OCI-LY7 (cell line): ENCODE data around the gene CRYBG2. TPM values are rescaled to one million over a fixed set of nuclear protein-coding genes. Genes with fewer than 3 reads are reported as not detected.
A peak's percentile ranks its signal among the peaks of the same experiment; 100 is the strongest.

Experiments used
- BruUV-seq: library from RNA; stranded (reverse); fragments of 400-500 nt; replicated peaks from 2 replicates; lab custom pipeline; 2021; lab: Mats Ljungman, UMichigan
- CTCF ChIA-PET: fragments of 300-600 bp; sonication (Branson Sonifier 250); formaldehyde crosslinking; loops from one replicate; lab custom pipeline; 2022; ENCODE audit warnings: antibody characterized with exemption; ENCODE audit not compliant: unreplicated experiment; lab: Charles Lee
- POLR2A ChIA-PET: fragments of 300-600 bp; sonication (Branson Sonifier 250); formaldehyde crosslinking; loops from one replicate; lab custom pipeline; 2022; ENCODE audit warnings: antibody characterized with exemption; lab: Charles Lee
- DNase-seq: peaks from one replicate; pipeline ENCODE4 v3.0.0-alpha.2; 2015; ENCODE audit warnings: low spot score
- H2AFZ ChIP-seq: fragments of 200-600 bp; sonication (generic), shearing (Covaris generic); 2 replicates; pipeline ENCODE4 v1.6.1; 2014; ENCODE audit warnings: mild to moderate bottlenecking, antibody characterized with exemption, low read length, moderate library complexity
- H3K27ac ChIP-seq: fragments of 200-600 bp; sonication (generic); 2 replicates; pipeline ENCODE4 v1.5.1; 2014; ENCODE audit warnings: mixed run types, low read depth, mild to moderate bottlenecking, moderate library complexity, low read length, inconsistent platforms; ENCODE audit not compliant: poor library complexity, severe bottlenecking
- H3K36me3 ChIP-seq: fragments of 200-600 bp; sonication (generic); 2 replicates; pipeline ENCODE4 v1.6.1; 2014; ENCODE audit warnings: mild to moderate bottlenecking, antibody characterized with exemption, low read length, moderate library complexity, mixed read lengths; ENCODE audit not compliant: insufficient read depth
- H3K4me1 ChIP-seq: fragments of 200-600 bp; sonication (generic); 2 replicates; pipeline ENCODE4 v1.5.1; 2014; ENCODE audit warnings: mild to moderate bottlenecking, low read length; ENCODE audit not compliant: insufficient read depth, poor library complexity, severe bottlenecking
- H3K4me2 ChIP-seq: fragments of 200-600 bp; sonication (generic); 2 replicates; pipeline ENCODE4 v1.6.1; 2014; ENCODE audit warnings: mild to moderate bottlenecking, low read length
- H3K4me3 ChIP-seq: fragments of 200-600 bp; sonication (generic); 2 replicates; pipeline ENCODE4 v1.5.1; 2014; ENCODE audit warnings: mild to moderate bottlenecking, low read depth, low read length; ENCODE audit not compliant: poor library complexity, severe bottlenecking
- H3K79me2 ChIP-seq: fragments of 200-600 bp; sonication (generic); 2 replicates; pipeline ENCODE4 v1.6.1; 2016; ENCODE audit warnings: low read depth, mild to moderate bottlenecking, low read length, moderate library complexity, mixed read lengths; ENCODE audit not compliant: insufficient read depth
- H3K9me2 ChIP-seq: fragments of 200-600 bp; sonication (generic); 2 replicates; pipeline ENCODE4 v1.6.1; 2016; ENCODE audit warnings: mild to moderate bottlenecking, low read length, mixed read lengths; ENCODE audit not compliant: insufficient read depth
- H3K9me3 ChIP-seq: fragments of 200-600 bp; sonication (generic); 2 replicates; pipeline ENCODE4 v1.6.1; 2014; ENCODE audit warnings: mild to moderate bottlenecking, mixed run types, low read length, mixed read lengths
- H4K20me1 ChIP-seq: fragments of 200-600 bp; sonication (generic); 2 replicates; pipeline ENCODE4 v1.6.1; 2014; ENCODE audit warnings: mild to moderate bottlenecking, antibody characterized with exemption, low read length, moderate library complexity, mixed read lengths; ENCODE audit not compliant: insufficient read depth
- EZH2phosphoT487 ChIP-seq: fragments of 200-600 bp; sonication (generic); IDR thresholded peaks from 2 replicates; pipeline ENCODE4 v1.6.1; 2018; ENCODE audit warnings: low read depth, borderline replicate concordance, mild to moderate bottlenecking, mixed run types, antibody characterized with exemption, low read length, moderate library complexity, mixed read lengths
- intact Hi-C: fragments of 100-400 bp; cut with micrococcal nuclease; formaldehyde crosslinking; loops from one replicate; pipeline ENCODE4 v1.10.0; 2022; ENCODE audit not compliant: unreplicated experiment
- total RNA-seq, 2 experiments: library from RNA; depleted of rRNA in 1 of 2; stranded (reverse); fragments of >200 nt in 1 of 2; shearing (Covaris generic) in 1 of 2; gene quantifications; 2 replicates each; pipeline ENCODE4 v1.2.3, GENCODE V29; 2014 to 2022
- TF ChIP-seq, protein P1 (sequence below): fragments of 200-600 bp; sonication (generic); conservative IDR thresholded peaks from 2 replicates; pipeline ENCODE4 v1.5.1; 2014; ENCODE audit warnings: mild to moderate bottlenecking, antibody characterized with exemption, low read length, moderate library complexity, mixed read lengths

Gene CRYBG2
- total RNA-seq, 2 experiments from 2014 or later, result 1.3 to 5.5 TPM

DNA sequence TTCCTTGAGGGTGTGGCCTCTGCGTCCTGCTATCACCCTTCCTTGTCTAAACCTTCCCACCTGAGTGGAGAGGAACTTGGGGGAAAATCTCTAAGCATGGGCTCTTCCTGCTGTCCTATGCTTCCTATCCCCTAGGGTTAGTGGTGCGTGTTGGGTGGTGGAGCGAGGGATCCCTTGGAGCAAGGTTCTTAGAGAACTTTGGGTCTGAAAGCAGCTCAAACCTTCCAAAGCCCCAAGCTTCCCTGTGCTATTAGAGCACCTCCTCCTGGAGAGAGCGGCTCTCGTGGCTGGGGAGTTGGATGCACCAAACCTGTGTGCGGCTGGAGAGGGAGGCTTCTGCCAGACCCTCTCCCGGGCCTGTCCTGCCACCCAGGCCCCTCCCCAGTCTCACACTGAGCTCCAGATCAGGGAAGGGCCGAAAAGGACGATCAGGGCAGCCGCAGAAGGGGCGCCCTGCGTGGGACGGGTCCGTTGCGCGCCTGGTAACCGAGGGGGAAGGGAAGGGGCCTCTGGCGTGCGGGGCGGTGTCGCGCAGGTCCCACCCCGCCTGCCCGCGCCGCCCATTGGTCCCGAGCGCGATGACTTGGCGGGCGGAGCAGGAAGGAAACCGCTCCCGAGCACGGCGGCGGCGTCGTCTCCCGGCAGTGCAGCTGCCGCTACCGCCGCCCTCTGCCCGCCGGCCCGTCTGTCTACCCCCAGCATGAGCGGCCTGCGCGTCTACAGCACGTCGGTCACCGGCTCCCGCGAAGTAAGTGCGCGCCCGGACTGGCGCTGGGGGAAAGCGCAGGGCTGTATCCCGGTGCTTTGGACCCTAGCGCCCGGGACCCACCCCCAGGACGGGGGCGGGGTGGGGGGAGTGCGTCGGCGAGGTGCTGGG, 74.2 kb downstream of the CRYBG2 start, which contains the start of gene SH3BGRL3:
SH3BGRL3 (plus strand) TSS at position 631 of the 877 bp plus-strand sequence; CDS start at position 701, 70 bp downstream.
- Histone ChIP-seq H4K20me1 (no peaks in the 10 kb centered on the region), H3K79me2 (no peaks in the 10 kb centered on the region), H3K4me1 (peaks cover 37% of the 10 kb centered on the region), H3K36me3 (peaks cover 67% of the 10 kb centered on the region), H2AFZ (no peak within 1 kb of the TSS; the same call in 1 of the 2 replicates), H3K4me2 (peak within 1 kb of the TSS; percentile 94), H3K27ac (peak within 1 kb of the TSS; percentile 63), H3K9me3 (no peaks in the 10 kb centered on the region), H3K9me2 (no peaks in the 10 kb centered on the region), H3K4me3 (peak within 1 kb of the TSS; percentile 69)
- ChIA-PET CTCF (interaction anchor here (1.0 kb wide), 1 partner anchor 9 kb away, joined by 5 read pairs; no protein-coding TSS in a partner anchor), POLR2A (interaction anchor here (0.7 to 1.8 kb wide), 3 partner anchors 9 to 98 kb away, joined by 3 to 4 read pairs (median 4); no protein-coding TSS in a partner anchor)
- TF ChIP-seq, protein P1, sequence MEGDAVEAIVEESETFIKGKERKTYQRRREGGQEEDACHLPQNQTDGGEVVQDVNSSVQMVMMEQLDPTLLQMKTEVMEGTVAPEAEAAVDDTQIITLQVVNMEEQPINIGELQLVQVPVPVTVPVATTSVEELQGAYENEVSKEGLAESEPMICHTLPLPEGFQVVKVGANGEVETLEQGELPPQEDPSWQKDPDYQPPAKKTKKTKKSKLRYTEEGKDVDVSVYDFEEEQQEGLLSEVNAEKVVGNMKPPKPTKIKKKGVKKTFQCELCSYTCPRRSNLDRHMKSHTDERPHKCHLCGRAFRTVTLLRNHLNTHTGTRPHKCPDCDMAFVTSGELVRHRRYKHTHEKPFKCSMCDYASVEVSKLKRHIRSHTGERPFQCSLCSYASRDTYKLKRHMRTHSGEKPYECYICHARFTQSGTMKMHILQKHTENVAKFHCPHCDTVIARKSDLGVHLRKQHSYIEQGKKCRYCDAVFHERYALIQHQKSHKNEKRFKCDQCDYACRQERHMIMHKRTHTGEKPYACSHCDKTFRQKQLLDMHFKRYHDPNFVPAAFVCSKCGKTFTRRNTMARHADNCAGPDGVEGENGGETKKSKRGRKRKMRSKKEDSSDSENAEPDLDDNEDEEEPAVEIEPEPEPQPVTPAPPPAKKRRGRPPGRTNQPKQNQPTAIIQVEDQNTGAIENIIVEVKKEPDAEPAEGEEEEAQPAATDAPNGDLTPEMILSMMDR, result peak; percentile 72
- no peak for TF ChIP-seq EZH2phosphoT487
- no TSS peak for BruUV-seq
- intact Hi-C loops, result no loop called here
- DNase-seq, result peak; percentile 87

DNA sequence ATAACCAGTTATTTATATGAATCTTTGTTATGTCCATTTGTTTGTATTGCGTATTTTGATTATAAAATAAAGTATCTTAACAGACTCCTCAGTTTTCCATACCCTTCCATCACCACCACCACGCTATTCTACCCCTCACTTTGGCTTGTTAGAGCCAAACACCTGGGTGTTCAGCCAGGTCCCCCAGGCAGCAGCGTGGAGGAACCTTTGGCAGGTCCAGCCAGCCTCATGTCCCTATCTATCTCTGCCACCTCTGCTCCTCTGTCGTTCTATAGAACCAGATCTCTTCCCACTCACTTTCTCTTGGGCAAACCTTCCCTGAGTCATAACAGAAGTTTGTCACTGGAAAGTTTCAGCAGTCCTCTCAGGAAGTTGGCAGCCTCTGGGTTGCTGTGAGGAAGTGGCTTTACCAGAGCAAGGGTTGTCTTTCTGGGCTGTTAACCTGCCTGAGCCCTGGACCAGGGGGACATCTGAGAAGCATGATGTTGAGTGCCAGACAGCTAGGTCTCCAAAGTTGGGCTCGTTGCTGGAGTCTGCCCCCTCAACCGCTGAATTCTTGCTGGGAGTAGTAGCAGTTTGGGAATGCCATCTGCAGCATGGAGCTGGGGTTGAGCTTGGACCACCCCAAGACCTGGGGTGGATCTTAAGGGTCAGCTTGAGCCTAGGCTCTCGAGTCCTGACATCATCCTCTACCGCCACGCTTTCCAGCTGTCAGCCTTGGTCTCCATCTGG, 75.0 kb downstream of the CRYBG2 start:
- Histone ChIP-seq H3K36me3 (peaks cover 75% of the 10 kb centered on the region), H3K9me3 (no peaks in the 10 kb centered on the region), H3K4me2 (peak overlapping the region; percentile 94), H3K4me1 (peaks cover 30% of the 10 kb centered on the region), H3K9me2 (no peaks in the 10 kb centered on the region), H3K27ac (peak overlapping the region; percentile 63), H3K79me2 (no peaks in the 10 kb centered on the region), H2AFZ (no peak overlapping the region; the same call in 1 of the 2 replicates), H3K4me3 (peak overlapping the region; percentile 69), H4K20me1 (no peaks in the 10 kb centered on the region)
- ChIA-PET CTCF (interaction anchor here (1.0 kb wide), 1 partner anchor 10 kb away, joined by 5 read pairs; no protein-coding TSS in a partner anchor), POLR2A (interaction anchor here (0.7 kb wide), 1 partner anchor 99 kb away, joined by 3 read pairs; no protein-coding TSS in a partner anchor)
- intact Hi-C loops, result no loop called here
- no peak for TF ChIP-seq EZH2phosphoT487
- TF ChIP-seq, protein P1, result no peak
- no TSS peak for BruUV-seq
- DNase-seq, result peak; percentile 33
